NCI-H748 (cell line): ENCODE measurements around the gene XPC.

Source experiments
- DNase-seq: peaks from one replicate; lab custom pipeline; 2025; ENCODE audit not compliant: unreplicated experiment; lab: John Stamatoyannopoulos, UW

XPC gene

DNA sequence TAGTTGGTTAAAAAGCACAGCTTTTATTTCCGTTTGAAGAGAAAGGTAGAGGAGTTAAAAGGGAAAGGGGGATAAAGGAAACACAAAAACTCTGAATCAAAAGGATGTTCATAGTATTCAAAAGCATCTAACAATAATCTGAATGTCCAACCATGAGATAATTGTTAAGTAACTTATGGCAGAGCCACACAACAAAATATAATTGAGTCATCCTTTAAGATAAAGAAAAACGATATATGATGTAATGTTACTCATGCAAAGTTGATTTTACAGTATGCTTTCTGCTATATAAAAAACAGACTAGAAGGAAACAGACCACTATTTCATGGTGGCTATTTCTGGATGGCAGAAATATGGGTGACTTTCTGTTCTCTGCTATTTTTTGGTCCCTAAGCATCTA is 3.9 kb downstream of the XPC start:
- no peak for DNase-seq

GRCh38 chr3:14172496-14172895 is 5.9 kb downstream of the XPC start:
- DNase-seq: no peak

- no peak for DNase-seq
Observed at GRCh38 chr3:14170531-14171159, 7.8 kb downstream of the XPC start.

- DNase-seq: no peak
Observed at GRCh38 chr3:14169871-14170270, 8.5 kb downstream of the XPC start.

DNA sequence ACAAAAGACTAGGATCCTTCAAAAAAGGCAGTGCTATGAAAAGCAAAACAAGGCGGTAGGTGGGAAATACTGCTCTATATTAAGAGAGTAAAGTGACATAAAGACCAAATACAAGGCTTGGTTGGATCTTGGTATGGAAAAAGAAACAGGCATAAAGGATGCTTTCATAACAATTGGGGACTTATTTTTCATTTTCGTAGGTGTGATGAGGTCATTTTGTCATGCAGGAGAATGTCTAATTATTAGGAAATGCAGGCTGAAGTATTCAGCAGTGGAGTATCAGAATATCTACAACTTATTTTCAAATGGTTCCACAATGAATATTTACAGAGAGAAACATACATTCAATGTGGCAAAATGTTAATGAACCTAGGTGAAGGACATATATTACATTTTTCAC is 9.0 kb downstream of the XPC start:
- no peak for DNase-seq

DNA sequence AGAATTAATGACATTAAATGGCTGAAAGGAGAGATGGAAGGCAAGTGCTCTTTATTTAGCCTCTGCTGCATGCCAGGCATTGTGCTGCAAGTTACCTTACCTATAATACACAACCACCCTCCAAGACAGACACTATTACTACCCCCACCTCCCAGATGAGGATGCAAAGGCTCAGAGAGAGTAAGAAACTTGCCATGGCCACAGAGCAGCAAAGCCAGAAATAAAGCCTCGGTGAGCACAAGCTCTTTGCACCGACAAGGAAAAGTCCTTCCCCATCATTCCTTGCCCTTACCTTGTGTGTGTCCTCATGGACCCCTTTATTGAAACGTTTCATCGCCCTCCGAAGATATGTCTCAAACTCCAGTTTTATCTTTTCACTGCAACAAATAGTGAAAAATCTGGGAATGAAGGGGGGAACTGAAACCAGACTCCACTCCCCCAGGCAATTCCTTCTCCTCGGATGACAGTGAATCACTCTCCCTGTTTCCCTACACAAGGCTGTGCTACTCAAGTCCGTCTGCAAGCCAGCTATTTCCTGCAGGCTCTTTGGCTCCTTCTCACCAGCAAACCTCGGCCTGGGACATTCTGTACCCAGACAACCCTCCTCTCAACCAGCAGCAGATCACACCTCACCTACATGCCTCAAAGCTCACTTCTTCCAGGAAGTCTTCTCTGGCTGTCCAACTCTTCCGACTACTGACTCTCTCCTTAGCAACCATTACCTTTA is 11.4 kb downstream of the XPC start:
- DNase-seq: no peak

GRCh38 chr3:14162178-14162577 is 16.2 kb downstream of the XPC start:
- DNase-seq: no peak

GRCh38 chr3:14161282-14161681 is 17.1 kb downstream of the XPC start:
- DNase-seq: no peak

GRCh38 chr3:14159426-14159825 is 19.0 kb downstream of the XPC start:
- DNase-seq: no peak

- DNase-seq: no peak
Observed at GRCh38 chr3:14158370-14158769, 20.0 kb downstream of the XPC start.

DNA sequence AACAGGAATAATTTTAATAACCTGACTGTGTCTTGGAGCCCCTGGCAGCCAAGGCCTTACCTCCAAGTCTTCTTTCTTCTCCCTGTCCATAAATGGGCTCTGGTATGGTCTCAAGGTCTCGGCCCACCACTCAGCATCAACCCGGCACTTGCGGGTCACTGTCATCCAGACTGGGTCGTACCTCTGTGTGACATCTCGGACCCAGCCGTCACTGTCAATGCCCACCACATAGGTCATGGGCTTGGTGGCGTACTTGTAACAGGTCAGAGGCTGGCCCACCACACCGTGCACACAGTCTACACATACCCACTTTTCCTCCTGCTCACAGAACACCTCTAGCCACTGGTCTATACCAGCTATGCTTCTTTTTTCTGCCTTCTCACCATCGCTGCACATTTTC is 20.4 kb downstream of the XPC start:
- no peak for DNase-seq

DNA sequence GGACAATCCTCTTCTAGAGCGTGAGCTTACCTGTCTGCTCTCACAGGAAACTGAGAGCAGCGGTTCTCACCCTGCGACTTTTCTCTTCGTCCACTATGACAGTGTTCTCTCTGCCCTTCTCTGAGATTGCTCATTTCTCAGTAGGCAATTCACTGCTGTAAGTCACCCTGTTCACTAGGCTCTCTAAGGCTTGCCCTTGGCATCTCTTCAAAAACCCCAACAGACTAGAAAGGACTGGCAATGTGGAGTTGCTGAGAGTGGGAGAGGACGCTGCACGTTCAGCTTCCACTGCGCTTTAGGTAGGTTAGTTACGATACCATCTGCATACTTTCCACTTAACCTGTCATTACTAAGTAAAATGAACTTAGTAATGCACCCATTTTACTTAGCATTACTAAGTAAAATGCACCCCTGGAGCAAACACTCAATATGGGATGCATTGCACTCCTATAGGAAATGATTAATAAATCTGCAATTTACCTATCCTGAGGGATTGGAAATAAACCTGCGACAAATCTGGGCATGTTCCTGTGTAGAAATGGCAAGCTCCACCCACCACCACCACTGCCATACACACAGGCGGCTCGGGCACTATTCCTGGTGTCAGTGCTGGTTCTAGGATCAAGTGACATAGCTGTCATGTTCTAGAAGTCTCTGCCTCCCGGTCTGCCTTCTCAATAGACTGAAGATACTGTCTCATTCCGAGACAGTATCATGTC is 21.4 kb downstream of the XPC start:
- no peak for DNase-seq

- no peak for DNase-seq
Observed at GRCh38 chr3:14156201-14156600, 22.2 kb downstream of the XPC start.

DNA sequence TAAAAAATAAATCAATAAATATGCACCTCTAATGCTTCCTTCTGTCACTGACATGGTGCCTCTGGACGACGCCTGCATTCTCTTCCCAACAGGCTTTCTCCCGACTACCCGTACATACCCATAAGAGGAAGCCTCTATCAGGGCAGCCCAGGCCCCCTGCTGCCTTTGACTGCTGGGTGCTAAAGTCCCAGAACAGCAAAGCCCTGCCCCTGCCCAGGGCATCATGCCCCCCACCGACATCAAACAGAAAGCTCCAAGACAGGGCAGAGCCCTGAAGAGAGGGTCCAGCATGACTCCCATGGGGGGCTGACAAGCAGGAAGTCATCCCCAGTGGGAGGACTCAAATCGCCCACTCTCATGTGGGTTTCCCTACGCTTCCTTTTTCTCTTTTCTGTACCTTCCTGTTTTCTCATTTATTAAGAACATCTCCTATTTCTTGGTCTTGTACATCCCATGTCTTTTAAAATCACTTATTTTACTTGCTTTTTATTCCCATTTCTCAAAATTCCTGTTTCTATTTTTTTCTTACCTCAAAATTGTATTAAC is 23.4 kb downstream of the XPC start:
- DNase-seq: no peak

GRCh38 chr3:14154276-14154675 is 24.1 kb downstream of the XPC start:
- no peak for DNase-seq

- no peak for DNase-seq
Observed at GRCh38 chr3:14153663-14154062, 24.7 kb downstream of the XPC start.

DNA sequence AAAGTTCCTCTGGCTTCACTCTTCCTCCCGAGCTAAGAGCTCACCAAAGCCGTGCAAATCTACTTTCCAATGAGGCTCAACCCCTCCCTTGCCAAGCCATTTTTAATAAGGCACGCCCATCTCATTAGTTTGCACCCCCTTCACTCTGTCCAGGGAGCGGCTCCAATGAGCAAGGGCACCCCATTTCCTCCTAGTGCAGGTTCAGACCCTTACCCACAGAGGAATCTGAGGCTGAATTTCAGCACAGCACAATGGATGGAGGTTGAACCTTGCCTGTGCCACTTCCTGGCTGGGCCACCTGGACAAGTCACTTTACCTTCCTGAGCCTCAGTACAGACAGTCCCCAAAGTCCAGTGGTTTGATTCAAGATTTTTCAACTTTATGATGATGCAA is 25.4 kb downstream of the XPC start:
- no peak for DNase-seq

DNA sequence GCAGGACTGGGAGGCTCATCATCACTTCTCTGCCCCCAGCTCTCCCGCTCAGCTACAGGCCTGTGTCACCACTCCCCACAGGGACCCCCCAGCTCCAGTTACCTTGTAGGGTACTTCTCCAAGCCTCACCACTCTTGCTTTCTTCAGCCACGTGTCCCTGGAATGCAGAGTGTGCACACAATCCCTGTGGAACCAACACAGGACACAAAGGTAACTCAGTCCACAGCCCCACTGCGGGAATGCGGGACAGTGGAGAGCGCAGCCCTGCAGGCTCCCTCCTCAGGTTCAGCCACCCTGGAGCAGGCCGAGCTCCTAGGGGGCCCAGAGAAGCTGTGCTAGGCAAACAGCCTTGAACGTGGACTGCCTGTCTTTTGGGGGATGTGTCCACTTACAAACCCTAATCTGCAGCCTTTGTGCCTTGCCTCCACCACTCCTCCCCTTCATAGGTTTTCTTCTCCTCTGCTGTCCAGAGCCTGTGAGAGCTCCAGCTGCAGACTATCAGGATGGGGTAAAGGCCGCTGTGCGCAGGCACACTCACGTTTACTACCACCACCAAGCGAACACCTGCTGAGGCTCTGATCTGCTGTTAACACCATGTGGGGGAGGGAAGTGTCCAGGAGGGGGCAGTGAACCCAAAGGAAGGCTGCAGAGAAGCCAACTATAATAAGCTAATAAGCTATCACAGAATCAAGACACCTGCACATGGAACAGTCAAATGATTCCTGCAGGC is 26.0 kb downstream of the XPC start:
- DNase-seq: no peak

- no peak for DNase-seq
Observed at GRCh38 chr3:14151471-14152083, 26.8 kb downstream of the XPC start.

DNA sequence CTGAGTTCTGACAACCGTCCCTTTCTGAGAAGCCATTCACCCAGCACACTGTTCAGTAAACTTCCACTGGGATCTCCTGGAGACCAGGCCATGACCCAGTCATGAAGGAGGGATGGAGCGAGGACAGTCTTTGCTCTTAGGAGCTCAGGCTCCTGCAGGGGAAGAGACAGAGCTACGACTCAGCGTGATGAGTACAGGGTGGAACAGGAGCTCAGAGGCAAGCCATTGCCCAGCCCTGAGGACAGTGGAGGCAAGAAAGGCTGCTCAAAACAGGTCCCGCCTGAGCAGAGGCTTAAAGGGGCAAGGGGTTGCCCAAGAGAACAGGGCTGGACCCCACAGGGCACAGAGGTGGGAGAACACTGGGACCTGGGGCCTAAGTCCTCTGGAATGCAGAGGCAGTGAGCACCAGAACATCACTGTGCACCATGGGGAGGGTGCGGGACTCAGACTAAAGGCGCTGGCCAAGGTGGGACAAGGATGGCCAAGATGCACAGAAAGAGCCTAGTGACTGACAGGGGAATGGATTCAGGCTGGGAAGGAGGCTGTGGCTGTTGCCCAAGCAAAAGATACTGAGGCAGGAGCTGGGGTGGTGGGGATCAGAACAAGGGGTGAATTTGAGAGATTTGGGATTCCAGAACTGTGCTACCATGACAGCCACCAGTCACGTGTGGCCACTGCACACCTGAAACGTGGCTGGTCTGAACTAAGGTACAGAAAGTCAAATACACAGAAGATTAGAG is 27.7 kb downstream of the XPC start:
- DNase-seq: no peak
